ENCODE results near the gene CRAT.

GRCh38 chr9:129084087-129084486, 26.5 kb downstream of the CRAT start:
- TF ChIP-seq CTCF (IDR thresholded peaks at IDR 0.05): no peak
- peak; percentile 33 to 75 for TF ChIP-seq POLR2A (IDR thresholded peaks at IDR 0.05)

All from Peyer's patch (tissue), 4 donors.